NCI-H748 treated with DMSO at 0.1 percent for 48 hours (cell line): ENCODE measurements around the gene SGMS1.
A peak's percentile ranks its signal among the peaks of the same experiment; 100 is the strongest.
"Not testable (repeated sequence)": the region's sequence is repeated elsewhere in the genome, so short reads cannot be mapped to it uniquely, and the experiment has no call there.

Experiments used
- DNase-seq: peaks from one replicate; lab custom pipeline; 2025; lab: John Stamatoyannopoulos, UW

SGMS1 gene

GRCh38 chr10:50580262-50580891, 43.4 kb downstream of the SGMS1 start:
- no peak for DNase-seq

GRCh38 chr10:50579491-50580261, 44.1 kb downstream of the SGMS1 start:
- DNase-seq, result no peak

- DNase-seq, result no peak
These were observed 44.8 kb downstream of the SGMS1 start for GRCh38 chr10:50578949-50579348.

GRCh38 chr10:50577681-50578350, 45.9 kb downstream of the SGMS1 start:
- DNase-seq, result no peak

DNA sequence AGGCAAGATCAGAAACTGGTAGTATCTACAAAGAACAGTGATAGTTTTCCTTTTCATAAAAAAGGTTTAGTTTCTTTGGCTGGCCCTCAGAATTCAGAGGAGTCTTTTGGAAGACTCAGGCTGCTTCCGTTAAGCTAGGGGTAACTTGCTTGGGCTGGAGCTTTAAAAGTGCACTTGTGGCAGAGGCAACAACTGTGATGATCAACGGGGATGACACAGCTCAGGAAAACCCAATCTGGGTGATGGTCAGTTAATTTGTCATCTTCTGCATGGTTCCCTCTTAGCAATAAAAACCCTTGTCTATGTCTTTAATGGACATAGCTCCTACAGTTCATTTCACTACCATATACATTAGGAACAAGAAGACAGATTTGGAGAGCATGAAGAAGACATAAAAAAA, 46.7 kb downstream of the SGMS1 start:
- DNase-seq, result no peak

GRCh38 chr10:50576245-50576815, 47.4 kb downstream of the SGMS1 start:
- DNase-seq, result no peak

DNA sequence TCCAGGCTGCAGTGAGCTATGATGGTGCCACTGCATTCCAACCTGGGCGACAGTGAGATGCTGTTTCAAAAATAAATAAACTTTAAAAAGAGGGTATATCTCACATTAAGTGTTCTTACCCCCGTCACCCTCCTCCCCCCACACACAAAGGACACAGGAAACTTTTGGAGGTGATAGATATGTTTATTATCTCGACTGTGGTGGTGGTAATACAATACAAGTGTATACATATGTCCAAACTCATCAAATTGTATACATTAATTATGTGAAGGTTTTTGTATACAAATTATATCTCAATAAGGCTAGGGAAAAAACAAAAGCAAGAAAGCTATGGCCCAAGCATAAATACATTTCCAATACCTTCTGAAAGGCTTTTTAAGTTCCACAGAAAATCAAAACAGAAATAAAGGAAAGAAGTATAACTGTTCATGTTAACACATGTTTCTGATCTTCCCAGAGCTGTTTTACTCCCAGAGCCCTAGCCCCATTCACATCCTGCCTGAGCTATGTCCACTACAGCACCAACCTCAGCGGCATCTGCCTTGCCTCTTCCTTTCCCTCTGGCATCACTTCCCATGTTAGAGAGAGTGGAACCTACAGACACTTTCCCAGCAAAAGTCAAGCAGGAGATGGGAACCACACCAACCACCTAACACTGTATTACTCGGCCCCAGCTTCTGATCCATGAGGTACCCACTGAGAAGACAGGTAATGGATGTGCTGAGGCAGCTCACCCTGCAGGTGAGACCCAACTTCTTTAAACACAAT, 48.1 kb downstream of the SGMS1 start:
- DNase-seq, result no peak

DNA sequence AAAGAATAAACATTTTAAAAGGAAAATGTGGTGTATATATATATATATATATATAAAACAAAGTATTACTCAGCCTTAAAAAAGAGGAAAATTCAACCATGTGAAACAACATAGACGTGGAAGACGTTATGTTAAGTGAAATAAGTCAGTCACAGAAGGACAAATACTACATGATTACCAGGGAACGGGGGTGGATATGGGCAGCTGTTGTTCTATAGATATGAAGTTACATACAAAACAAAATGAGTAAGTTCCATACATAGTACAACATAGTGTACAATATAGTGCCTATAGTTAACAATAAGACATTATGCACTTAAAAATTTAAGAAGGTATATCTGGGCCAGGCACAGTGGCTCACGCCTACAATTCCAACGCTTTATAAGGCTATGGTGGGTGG, 48.8 kb downstream of the SGMS1 start:
- no peak for DNase-seq

GRCh38 chr10:50574305-50574704, 49.5 kb downstream of the SGMS1 start:
- no peak for DNase-seq

DNA sequence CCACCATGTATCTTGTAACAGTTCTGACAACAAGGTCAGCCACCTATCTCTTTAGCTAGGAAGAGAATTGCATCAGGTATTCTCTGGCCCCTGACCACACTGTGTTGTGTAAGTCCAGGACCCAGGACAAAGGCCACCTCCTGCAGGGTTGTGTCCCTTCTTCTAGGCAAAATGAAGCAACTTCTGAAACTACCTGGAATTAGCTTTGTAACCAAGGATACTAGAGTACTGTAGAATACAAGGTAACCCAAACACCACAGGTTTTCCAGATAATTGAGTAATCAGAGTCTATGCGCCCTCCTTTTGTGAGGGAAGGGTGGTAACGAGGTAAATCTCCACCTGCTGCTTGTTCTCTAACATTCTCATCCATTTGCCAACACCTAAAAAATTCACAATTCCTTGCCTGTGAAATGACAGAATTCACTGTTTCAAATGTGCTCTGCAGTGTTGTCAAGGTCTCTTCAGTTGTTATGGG, 51.7 kb downstream of the SGMS1 start:
- no peak for DNase-seq

DNA sequence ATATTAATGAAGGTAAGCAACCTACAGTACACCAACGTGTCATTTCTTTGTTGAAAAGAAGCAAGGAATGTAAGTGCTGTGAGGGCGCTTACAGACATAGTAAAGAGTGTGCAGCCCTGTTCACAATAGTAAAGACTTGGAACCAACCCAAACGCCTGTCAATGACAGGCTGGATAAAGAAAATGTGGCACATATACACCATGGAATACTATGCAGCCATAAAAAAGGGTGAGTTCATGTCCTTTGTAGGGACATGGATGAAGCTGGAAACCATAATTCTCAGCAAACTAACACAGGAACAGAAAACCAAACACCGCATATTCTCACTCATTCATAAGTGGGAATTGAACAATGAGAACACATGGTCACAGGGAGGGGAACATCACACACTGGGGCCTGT, 55.0 kb downstream of the SGMS1 start:
- not testable (repeated sequence) for DNase-seq

- no peak for DNase-seq
These were observed 56.4 kb downstream of the SGMS1 start for GRCh38 chr10:50567384-50567783.

GRCh38 chr10:50566150-50566549, 57.6 kb downstream of the SGMS1 start:
- DNase-seq, result no peak

- DNase-seq, result no peak
These were observed 58.3 kb downstream of the SGMS1 start for GRCh38 chr10:50565301-50566083.

- DNase-seq, result no peak
These were observed 59.9 kb downstream of the SGMS1 start for GRCh38 chr10:50563906-50564305.

- DNase-seq, result peak; percentile 3
These were observed 61.9 kb downstream of the SGMS1 start for GRCh38 chr10:50561816-50562215.

DNA sequence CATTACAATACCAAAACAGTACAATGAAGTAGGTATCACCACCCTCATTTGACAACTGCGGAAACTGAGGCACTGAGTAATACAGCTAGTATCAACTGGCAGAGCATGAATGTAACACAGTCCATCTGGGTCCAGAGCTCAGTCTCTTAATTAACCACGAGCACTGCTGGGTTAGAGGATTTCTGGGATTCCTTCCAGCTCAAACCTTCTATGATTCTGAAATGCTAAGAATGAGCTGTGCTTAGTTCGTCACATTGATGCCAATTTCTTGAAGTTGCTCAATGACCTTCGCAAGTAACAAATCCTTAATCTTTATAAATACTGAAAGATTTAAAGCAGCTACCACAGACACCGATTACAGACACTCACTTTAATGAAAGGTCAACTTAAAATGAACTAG, 62.5 kb downstream of the SGMS1 start:
- DNase-seq, result no peak

DNA sequence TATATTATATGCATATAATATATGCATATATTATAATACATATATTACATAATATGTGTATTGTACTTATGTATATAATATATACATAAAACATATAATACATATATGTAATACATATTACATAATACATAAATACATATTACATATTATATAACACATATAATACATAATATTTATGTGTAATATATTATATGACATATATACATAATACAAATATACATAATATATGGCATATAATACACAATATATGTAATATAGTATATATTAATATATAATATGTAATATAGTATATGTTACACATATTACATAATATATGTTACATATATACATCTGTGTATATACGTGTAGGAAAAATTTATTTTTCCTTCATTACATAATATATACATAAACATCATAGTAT, 63.4 kb downstream of the SGMS1 start:
- DNase-seq, result no peak

GRCh38 chr10:50558371-50558770, 65.4 kb downstream of the SGMS1 start:
- no peak for DNase-seq

DNA sequence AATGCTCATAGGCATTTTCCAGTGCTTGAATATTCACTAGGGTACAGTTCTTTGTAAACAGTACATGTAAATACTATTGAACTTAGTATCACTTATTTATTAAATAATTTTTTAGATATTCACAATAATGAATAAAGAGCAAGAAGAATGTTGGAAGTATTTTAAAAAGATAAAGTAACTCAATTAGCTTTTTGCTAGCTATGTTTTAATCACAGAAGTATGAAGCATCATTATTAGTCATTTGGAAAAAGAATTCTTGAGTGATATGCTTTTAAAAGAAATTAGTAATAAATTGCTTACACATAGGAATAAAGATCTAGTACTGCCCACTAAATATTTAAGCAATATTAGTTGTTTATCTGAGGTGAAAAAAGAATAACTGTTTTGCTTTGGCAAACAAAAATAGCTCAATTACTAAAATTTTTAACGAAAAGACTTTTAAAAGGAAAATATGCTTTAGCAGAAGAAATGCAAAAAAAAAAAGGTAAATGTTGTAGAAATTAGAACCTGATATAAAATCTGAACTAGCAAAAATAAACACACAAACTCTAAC, 66.5 kb downstream of the SGMS1 start:
- DNase-seq, result no peak
